Urothelium cell line (cell line): ENCODE data around the gene MTMR2.

Experiments
- DNase-seq: peaks from one replicate; pipeline ENCODE4 v3.0.0; 2011; ENCODE audit warnings: low spot score, mixed read lengths
- FAIRE-seq: peaks from 2 replicates; lab custom pipeline; 2011; peaks lifted over from hg19 to GRCh38; lab: Jason Lieb, UNC

MTMR2 gene

GRCh38 chr11:95923728-95924413 is at the start of gene MTMR2:
Gene MTMR2 (minus strand): TSS chr11:95924107. CDS start chr11:95923954, 153 bp downstream.
- peak; percentile 53 for FAIRE-seq

DNA sequence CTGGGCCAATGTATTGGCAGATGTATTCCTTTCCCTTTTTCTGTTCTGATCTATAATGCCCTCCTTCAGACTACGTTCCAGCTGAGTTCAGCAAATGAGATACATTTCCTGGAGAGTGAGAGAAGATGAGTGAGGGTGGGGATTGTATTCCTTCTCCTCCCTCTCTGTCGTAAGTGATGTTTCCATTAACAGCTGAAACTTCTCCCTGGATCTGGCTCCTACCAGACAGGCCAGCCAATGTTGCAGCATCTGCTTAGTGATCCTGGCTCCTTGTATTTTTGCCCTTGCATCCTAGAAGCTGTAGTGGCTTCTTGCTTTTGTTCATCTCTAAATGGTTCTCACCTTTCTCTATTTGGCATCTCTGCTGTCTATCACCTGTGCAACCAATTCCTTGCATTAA is 48.2 kb upstream of the MTMR2 start:
- FAIRE-seq: no peak
- DNase-seq: no peak

More at GRCh38 chr11:95923728-95924413, at the start of gene MTMR2:
- peak; percentile 86 for DNase-seq

DNA sequence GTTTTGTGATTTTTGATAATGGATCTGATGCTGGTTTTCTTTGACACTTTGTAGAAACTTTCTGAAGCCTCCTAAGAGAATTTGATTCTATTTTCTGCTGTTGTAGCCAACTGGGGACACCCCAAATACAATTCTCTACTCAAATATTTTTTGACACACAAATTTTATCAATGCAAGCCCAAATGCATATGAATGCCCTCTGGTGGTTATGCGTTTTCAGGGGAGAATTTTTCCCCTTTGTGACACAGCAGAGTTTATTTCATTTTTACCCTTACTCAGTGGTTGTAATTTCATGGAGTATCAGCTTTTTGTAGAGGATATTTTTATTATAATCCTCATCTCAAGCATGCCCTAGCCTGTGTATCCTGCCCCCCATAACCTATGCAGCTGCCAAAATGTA is 44.7 kb upstream of the MTMR2 start:
- FAIRE-seq: no peak
- no peak for DNase-seq

GRCh38 chr11:95964281-95964680 is 40.4 kb upstream of the MTMR2 start:
- DNase-seq (no peak), FAIRE-seq (no peak)

DNA sequence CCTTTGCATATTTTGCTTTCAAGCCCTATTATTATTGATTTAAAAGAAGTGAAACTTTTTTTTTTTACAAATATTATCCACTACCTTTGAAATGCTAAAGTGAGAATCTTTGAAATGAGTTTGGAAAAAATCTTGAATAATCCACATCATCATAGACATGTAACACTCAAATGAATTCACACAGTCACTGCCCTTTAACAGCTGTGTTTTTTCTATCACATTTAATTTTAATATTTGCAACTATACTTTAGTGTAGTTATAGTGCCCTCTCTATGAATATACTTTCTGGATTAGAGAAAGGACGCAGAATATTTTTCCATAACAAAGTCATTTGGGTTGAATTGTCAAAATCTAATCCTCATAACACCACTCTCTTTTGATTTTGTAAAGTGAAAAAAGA is 37.9 kb upstream of the MTMR2 start:
- no peak for DNase-seq
- FAIRE-seq: no peak

DNA sequence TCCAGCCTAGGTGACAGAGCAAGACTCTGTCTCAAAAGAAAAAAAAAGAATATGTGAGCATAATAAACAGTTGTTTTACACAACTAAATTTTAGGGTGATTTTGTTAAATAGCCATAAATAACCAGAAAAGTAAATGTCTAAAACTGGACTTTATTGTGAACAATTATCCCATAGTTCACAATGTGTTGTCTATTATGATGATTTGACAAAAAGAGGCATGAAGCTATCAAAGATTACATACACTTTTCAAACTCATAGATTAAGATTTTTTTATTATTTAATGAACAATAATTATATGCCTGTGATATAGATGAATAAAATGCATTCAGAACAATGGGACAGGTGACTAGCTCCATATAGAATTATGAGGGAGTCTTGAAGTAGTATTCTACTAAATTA is 27.0 kb upstream of the MTMR2 start:
- no peak for DNase-seq
- no peak for FAIRE-seq

DNA sequence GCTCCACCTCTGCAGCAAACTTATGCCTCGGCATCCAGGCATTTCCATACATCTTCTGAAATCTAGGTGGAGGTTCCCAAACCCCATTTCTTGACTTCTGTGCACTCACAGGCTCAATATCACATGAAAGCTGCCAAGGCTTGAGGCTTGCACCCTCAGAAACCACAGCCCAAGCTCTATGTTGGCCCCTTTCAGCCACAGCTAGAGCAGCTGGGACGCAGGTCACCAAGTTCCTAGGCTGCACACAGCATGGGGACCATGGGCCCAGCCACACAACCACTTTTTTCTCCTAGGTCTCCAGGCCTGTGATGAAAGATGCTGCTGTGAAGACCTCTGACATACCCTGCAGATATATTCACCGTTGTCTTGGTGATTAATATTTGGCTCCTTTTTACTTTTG is 24.7 kb upstream of the MTMR2 start:
- DNase-seq (no peak), FAIRE-seq (no peak)

GRCh38 chr11:95944623-95945022 is 20.7 kb upstream of the MTMR2 start:
- no peak for FAIRE-seq
- no peak for DNase-seq

DNA sequence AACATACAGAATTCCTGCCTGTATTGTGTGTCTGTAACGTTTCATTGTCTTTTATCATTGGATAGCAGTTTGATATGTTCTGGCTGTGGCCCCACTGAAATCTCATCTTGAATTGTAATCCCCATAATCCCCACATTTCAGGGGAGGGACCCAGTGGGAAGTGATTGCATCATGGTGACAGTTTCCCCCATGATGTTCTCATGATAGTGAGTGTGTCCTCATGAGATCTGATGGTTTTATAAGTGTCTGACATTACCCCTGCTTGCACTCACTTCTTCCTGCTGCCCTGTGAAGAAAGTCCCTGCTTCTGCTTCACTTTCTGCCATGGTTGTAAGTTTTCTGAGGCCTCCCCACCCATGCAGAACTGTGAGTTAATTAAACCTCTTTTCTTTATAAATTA is 19.6 kb upstream of the MTMR2 start:
- FAIRE-seq (no peak), DNase-seq (no peak)

DNA sequence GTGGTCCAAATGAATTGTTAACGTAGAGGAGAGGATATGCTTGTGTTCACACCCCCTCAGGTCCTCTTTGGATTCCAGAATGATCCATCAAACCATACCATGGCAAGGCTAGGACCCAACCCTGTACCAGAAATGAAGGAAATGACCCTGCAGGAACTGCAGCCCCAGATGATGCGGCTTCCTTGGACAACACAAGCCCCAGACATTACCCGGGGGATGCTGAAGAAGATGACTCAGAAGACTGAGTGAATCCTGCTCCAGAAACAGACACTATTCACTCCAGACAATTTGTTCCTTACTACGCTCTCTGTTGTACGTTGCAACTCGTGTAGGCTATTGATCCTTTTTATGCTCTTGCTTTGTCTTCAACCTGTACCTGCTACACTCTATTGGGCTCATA is 15.2 kb upstream of the MTMR2 start:
- FAIRE-seq: no peak
- no peak for DNase-seq

GRCh38 chr11:95937358-95937757 is 13.5 kb upstream of the MTMR2 start:
- FAIRE-seq (no peak), DNase-seq (no peak)

GRCh38 chr11:95933594-95933993 is 9.7 kb upstream of the MTMR2 start:
- DNase-seq: no peak
- no peak for FAIRE-seq

- DNase-seq: no peak
- no peak for FAIRE-seq
Observed at GRCh38 chr11:95931916-95932315, 8.0 kb upstream of the MTMR2 start.

DNA sequence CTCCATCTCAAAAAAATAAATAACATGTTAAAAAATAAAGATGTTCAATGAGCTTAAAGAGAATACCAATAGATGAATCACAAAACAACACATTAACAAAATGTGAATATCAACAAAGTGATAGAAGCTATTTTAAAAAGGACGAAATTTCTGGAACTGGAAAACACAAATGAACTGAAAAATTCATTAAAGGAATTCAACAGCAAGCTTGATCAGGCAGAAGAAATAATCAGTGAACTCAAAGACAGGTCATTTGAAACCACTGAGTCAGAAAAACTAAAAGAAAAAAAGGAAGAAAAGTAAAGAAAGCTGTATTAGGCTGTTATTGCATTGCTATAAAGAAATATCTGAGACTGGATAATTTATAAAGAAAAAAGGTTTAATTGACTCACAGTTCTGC is 7.0 kb upstream of the MTMR2 start:
- FAIRE-seq (no peak), DNase-seq (no peak)

- FAIRE-seq (no peak), DNase-seq (no peak)
Observed at GRCh38 chr11:95926726-95927125, 2.8 kb upstream of the MTMR2 start.

- peak; percentile 24 for DNase-seq
Observed at GRCh38 chr11:95925011-95925410, 1.1 kb upstream of the MTMR2 start.

DNA sequence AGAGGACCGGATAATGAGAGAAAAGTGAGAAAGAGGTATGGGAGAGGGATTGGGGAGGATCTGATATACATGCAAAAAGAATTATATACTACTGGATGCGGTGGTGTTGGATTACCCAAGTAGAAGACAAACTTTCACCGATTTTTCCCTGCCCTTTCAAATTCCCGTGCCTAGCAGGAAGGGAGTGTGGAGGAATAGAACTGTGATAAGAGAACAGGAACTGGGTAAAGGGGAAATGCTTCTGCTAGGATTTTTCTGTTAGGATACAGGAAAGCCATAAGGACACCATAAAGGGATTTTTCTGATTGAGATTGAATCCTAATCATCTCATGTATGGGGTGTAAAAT is 480 bp upstream of the MTMR2 start:
- no peak for FAIRE-seq
- DNase-seq: no peak

More at GRCh38 chr11:95925011-95925410, 1.1 kb upstream of the MTMR2 start:
- no peak for FAIRE-seq

- FAIRE-seq: no peak
Observed at GRCh38 chr11:95923439-95923727, 524 bp downstream of the MTMR2 start.

GRCh38 chr11:95922536-95923438 is 1.1 kb downstream of the MTMR2 start:
- no peak for FAIRE-seq
- DNase-seq: no peak

More at GRCh38 chr11:95923439-95923727, 524 bp downstream of the MTMR2 start:
- DNase-seq: no peak

DNA sequence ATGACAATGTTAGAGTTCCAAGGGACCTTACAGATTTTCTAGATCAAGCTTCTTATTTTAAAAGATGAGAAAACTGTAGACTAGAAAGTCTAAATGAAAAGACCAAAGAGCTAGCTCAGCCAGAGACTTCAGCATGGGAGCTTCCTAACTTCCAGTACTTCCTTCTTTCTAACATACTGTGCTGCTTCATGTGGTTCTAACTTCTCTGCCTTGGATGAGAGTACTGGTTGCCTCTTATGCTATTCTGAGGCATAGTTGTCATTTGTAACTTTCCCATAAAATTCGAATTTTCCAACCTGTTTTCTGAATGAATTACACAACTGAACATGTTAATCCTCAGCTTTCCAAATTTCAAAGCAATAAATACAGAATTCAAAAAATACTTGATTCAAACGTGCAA is 1.8 kb downstream of the MTMR2 start:
- FAIRE-seq (no peak), DNase-seq (no peak)

DNA sequence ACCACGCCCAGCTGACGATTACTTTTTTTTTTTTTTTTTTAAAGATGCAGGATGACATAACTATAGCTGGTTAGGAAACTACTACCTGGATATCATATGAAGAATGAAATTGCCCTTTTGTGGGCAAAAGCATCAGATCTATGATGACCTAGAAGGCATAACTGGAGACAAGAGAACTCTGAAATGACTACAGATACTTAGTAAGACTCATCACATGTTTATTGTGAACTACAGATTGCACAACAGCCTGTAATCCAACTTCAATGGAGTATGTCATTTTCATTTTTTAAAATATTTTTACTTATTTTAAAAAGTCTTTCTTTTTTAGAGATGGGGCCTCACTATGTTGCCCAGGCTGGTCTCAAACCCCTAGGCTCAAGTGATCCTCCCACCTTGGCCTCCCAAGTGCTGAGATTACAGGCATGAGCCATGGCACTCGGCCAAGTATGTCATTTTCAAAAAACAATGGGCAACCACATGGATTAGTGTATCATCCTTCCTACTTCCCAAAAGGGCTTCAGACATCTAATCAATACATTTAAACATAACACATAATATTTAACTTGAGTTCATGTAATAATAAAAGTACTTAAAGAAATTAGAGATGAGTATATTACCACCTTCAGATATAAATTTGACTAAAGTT is 3.3 kb downstream of the MTMR2 start:
- no peak for DNase-seq
- FAIRE-seq: no peak

- FAIRE-seq: no peak
- no peak for DNase-seq
Observed at GRCh38 chr11:95919514-95919913, 4.4 kb downstream of the MTMR2 start.
